T-cell (primary cell): Measurements from ENCODE around the gene REXO4. TPM values are rescaled to one million over a fixed set of nuclear protein-coding genes. Genes with fewer than 3 reads are reported as not detected.
A peak's percentile ranks its signal among the peaks of the same experiment; 100 is the strongest.

Source experiments
- ATAC-seq, 4 experiments: fragments of 200-7000 bp in 3 of 4; fragments of 150-1000 bp in 1 of 4; cut with Tn5 transposase; replicated peaks in 1 of 4; 1 replicate in 3 of 4; 2 replicates in 1 of 4; pipeline ENCODE4 v1.10.0; 2021; ENCODE audit warnings: moderate library complexity in 3 of 4, mild to moderate bottlenecking in 2 of 4, moderate number of reproducible peaks in 1 of 4
- CTCF ChIA-PET, 2 donors: fragments of 300-600 bp; sonication (Branson Sonifier 250); formaldehyde crosslinking; loops; one replicate each; lab custom pipeline; 2022; ENCODE audit warnings: antibody characterized with exemption in 2 of 2; lab: Charles Lee
- POLR2A ChIA-PET, 2 donors: fragments of 300-600 bp; sonication (Branson Sonifier 250); formaldehyde crosslinking; loops; one replicate each; lab custom pipeline; 2022; ENCODE audit warnings: antibody characterized with exemption in 2 of 2; lab: Charles Lee
- DNase-seq, 35 experiments: peaks; one replicate each; pipeline versions ENCODE4 v3.0.0 to v3.0.0-alpha.2; 2013 to 2023
- H3K27ac ChIP-seq: one replicate; pipeline ENCODE4 v1.5.1; 2013; ENCODE audit warnings: low read length
- H3K27me3 ChIP-seq, 2 experiments: replicated peaks in 1 of 2; 1 replicate in 1 of 2; 2 replicates in 1 of 2; pipeline versions ENCODE4 v1.6.1 to v1.7.0; 2013; ENCODE audit warnings: low read length in 1 of 2, mixed read lengths in 1 of 2; ENCODE audit not compliant: control insufficient read depth in 2 of 2, insufficient read depth in 2 of 2; ENCODE audit errors: extremely low read depth in 1 of 2
- H3K36me3 ChIP-seq, 2 donors: 1 replicate in 1 of 2; 2 replicates in 1 of 2; pipeline versions ENCODE4 v1.6.1 to v1.7.0; 2013; ENCODE audit warnings: low read length in 1 of 2; ENCODE audit not compliant: control insufficient read depth in 2 of 2, insufficient read depth in 1 of 2; ENCODE audit errors: extremely low read depth in 1 of 2
- H3K4me1 ChIP-seq, 2 experiments: 1 replicate in 1 of 2; 2 replicates in 1 of 2; pipeline versions ENCODE4 v1.6.1 to v1.7.0; 2013; ENCODE audit warnings: low read length in 2 of 2, mixed read lengths in 1 of 2; ENCODE audit not compliant: insufficient read depth in 2 of 2, control insufficient read depth in 1 of 2; ENCODE audit errors: extremely low read depth in 1 of 2
- H3K4me3 ChIP-seq, 2 donors: 1 replicate in 1 of 2; 2 replicates in 1 of 2; pipeline versions ENCODE4 v1.5.1 to v1.7.0; 2013; ENCODE audit warnings: mild to moderate bottlenecking in 2 of 2, low read length in 1 of 2, moderate library complexity in 1 of 2; ENCODE audit not compliant: control insufficient read depth in 1 of 2; ENCODE audit errors: extremely low read depth in 1 of 2
- H3K9me3 ChIP-seq: 2 replicates; pipeline ENCODE4 v1.7.0; 2013
- H3K27ac Mint-ChIP-seq, 2 donors: one replicate each; pipeline ENCODE4 v1.8.0; 2020 to 2021; ENCODE audit warnings: mild to moderate bottlenecking in 2 of 2, mixed read lengths in 2 of 2
- H3K27me3 Mint-ChIP-seq, 2 donors: one replicate each; pipeline ENCODE4 v1.8.0; 2021 to 2022; ENCODE audit warnings: mixed read lengths in 2 of 2
- H3K36me3 Mint-ChIP-seq: one replicate; pipeline ENCODE4 v1.8.0; 2021; ENCODE audit warnings: mixed read lengths
- H3K4me1 Mint-ChIP-seq, 3 donors: one replicate each; pipeline ENCODE4 v1.8.0; 2020 to 2022; ENCODE audit warnings: mixed read lengths in 3 of 3, mild to moderate bottlenecking in 1 of 3
- H3K4me3 Mint-ChIP-seq, 3 donors: one replicate each; pipeline ENCODE4 v1.8.0; 2020 to 2022; ENCODE audit warnings: mild to moderate bottlenecking in 3 of 3, mixed read lengths in 3 of 3, moderate library complexity in 3 of 3
- H3K9me3 Mint-ChIP-seq, 3 donors: one replicate each; pipeline ENCODE4 v1.8.0; 2020 to 2022; ENCODE audit warnings: mixed read lengths in 3 of 3
- WGBS: methylation state at CpG from one replicate; pipeline ENCODE4 v1.1.5; 2013; ENCODE audit warnings: missing lambda C conversion rate; ENCODE audit not compliant: insufficient coverage; 5-methylcytosine and 5-hydroxymethylcytosine counted together
- total RNA-seq, 35 experiments: library from RNA in 6 of 35; stranded (reverse) in 6 of 35; fragments of 120-200 nt in 1 of 35; gene quantifications; one replicate each; pipeline versions ENCODE4 v1.2.1 to v1.2.4 and lab custom pipeline; 2013 to 2026

REXO4 gene
- total RNA-seq, 5 donors from 2014 or later (not counting 1 experiment from before 2014, with no cell fraction given): 23.6 to 44.5 (median 34.9) TPM

DNA sequence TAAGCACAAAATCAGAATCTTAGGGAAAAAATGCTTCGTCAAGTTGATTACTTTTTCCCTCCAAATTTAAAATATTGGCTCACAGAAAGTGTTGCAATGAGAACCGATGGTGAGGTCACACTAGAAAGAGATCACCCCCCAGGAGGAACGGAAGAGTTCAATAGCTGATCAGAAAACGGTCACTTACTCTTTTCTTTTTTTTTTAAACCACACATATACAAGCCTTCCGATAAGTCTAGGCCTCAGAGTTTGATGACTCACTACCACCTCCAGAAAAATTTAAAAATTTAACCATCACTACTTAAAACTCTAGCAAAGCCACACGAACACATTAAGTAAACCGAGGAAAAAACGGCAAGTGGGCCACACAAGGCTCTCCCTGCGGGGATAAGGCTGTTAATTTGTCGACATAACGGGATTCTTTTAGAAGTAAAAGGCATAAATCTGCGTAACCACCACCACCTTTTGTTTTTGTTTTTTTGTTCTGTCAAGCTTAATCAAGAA, 43.1 kb downstream of the REXO4 start:
- peak in 1 of 35 experiments; percentile 57 for DNase-seq
- POLR2A ChIA-PET: no interaction called here
- peaks cover 43 to 66% of the 10 kb centered on the region in 2 experiments for H3K4me1 ChIP-seq

DNA sequence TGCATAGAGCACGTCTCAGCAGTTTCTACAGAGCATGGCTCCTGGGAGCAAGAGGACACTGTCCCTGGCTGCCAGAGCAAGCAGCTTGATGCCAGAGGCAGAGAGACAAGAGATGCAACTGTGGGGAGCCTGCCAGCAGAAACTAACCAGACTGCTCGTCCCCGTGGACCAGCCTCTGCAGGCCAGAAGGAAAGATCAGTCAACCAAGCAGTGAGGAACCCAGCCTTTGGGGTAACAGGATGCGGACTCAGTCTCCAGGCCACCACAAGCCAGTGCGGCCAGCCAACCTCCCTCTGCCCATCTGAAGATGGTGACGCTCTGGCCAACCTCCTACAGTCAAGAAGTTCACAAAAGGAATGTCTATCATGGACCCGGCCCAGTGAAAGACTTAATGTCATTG, 45.7 kb downstream of the REXO4 start:
- Histone ChIP-seq H3K36me3 (peaks cover 3 to 33% of the 10 kb centered on the region in 2 donors), H3K27me3 (no peaks in the 10 kb centered on the region), H3K4me3 (peak overlapping the region in 1 of 2 donors; percentile 55), H3K27ac (peak overlapping the region; percentile 94), H3K4me1 (peaks cover 48 to 91% of the 10 kb centered on the region in 2 experiments), H3K9me3 (no peaks in the 10 kb centered on the region)
- ChIA-PET CTCF (interaction anchor here (1.0 to 2.7 kb wide), 6 partner anchors 16 to 186 kb away, joined by 3 to 16 read pairs (median 5); partner anchors contain the start of genes MED22 (in 1 of the 2), RPL7A (in 1 of the 2), SURF1 (in 1 of the 2) and SURF2 (in 1 of the 2)), POLR2A (interaction anchor here in 1 of 2 donors (0.6 kb wide), 1 partner anchor 341 kb away, joined by 3 read pairs; the partner anchor contains the start of gene GTF3C5)
- DNase-seq (no peak), ATAC-seq (no peak)
- H3K4me1 Mint-ChIP-seq: peaks cover 70 to 76% (median 73%) of the 10 kb centered on the region in 3 donors
- peaks cover 17% of the 10 kb centered on the region for H3K36me3 Mint-ChIP-seq
- H3K4me3 Mint-ChIP-seq: peak overlapping the region; percentile 73 to 92 (median 76)
- WGBS: 41% methylated on average over 7 of the region's 7 CpGs
- H3K27ac Mint-ChIP-seq: peak overlapping the region; percentile 93 to 95
- no peaks in the 10 kb centered on the region for H3K9me3 Mint-ChIP-seq
- H3K27me3 Mint-ChIP-seq: no peaks in the 10 kb centered on the region

More for the DNA sequence above, 43.1 kb downstream of the REXO4 start:
- ATAC-seq: no peak
- WGBS: 0% methylated on average over 5 of the region's 12 CpGs
- CTCF ChIA-PET: interaction anchor here in 1 of 2 donors (0.9 to 1.5 kb wide), 2 partner anchors 23 to 27 kb away, joined by 4 to 7 read pairs; partner anchors contain the start of genes MED22 and RPL7A
- Mint-ChIP-seq H3K4me1 (peaks cover 51 to 53% (median 51%) of the 10 kb centered on the region in 3 donors), H3K27me3 (no peaks in the 10 kb centered on the region), H3K36me3 (peaks cover 9% of the 10 kb centered on the region), H3K4me3 (peak overlapping the region; percentile 91 to 97 (median 92)), H3K27ac (peak overlapping the region; percentile 93 to 97), H3K9me3 (no peaks in the 10 kb centered on the region)
- peak overlapping the region; percentile 76 to 83 for H3K4me3 ChIP-seq
- H3K27ac ChIP-seq: peak overlapping the region; percentile 77
- H3K27me3 ChIP-seq: no peaks in the 10 kb centered on the region
- no peaks in the 10 kb centered on the region for H3K9me3 ChIP-seq
- peaks cover 0 to 12% of the 10 kb centered on the region in 2 donors for H3K36me3 ChIP-seq

DNA sequence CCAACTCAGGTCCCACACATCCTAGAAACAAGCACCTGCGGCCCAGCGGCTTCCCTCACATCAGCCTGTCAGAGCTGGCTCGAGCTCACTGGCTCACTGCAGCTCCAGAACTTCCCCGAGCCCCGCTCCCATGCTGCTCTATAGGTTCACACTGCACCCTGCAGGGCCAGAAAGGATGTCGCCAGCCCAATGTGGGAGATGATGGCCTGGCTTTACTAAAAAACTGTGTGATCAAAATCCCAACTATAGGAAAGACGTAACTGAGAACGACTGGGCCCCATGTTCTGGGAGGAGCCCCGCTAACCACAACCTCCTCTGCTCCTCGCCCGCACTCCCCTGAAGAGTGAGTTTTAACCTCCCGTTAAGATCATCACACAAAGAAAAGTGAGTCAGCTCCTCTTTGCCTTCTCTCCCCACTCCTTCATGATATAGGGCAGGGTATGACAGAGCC, 46.5 kb downstream of the REXO4 start:
- CTCF ChIA-PET: interaction anchor here (0.9 to 2.7 kb wide), 14 partner anchors 10 to 185 kb away, joined by 3 to 16 read pairs (median 4); partner anchors contain the start of genes SURF1 (in 2 of the 2), SURF2 (in 2 of the 2), CACFD1 (in 1 of the 2) and MED22 (in 1 of the 2)
- H3K36me3 ChIP-seq: peaks cover 8 to 42% of the 10 kb centered on the region in 2 donors
- no peaks in the 10 kb centered on the region for H3K9me3 ChIP-seq
- ATAC-seq (peak; percentile 53 to 67 (median 54)), DNase-seq (peak; percentile 41 to 84 (median 61))
- Mint-ChIP-seq H3K27ac (peak overlapping the region; percentile 93 to 95), H3K4me3 (peak overlapping the region; percentile 73 to 92 (median 76)), H3K36me3 (peaks cover 17% of the 10 kb centered on the region), H3K27me3 (no peaks in the 10 kb centered on the region), H3K9me3 (no peaks in the 10 kb centered on the region), H3K4me1 (peaks cover 70 to 84% (median 76%) of the 10 kb centered on the region in 3 donors)
- H3K4me3 ChIP-seq: peak overlapping the region; percentile 31 to 55
- peak overlapping the region; percentile 94 for H3K27ac ChIP-seq
- no peaks in the 10 kb centered on the region for H3K27me3 ChIP-seq
- peaks cover 46 to 88% of the 10 kb centered on the region in 2 experiments for H3K4me1 ChIP-seq
- POLR2A ChIA-PET: interaction anchor here (0.6 to 1.5 kb wide), 5 partner anchors 9 to 341 kb away, joined by 3 to 9 read pairs (median 5); partner anchors contain the start of genes GTF3C5 (in 1 of the 2), MED22 (in 1 of the 2), RPL7A (in 1 of the 2) and SURF1 (in 1 of the 2)
- 4% methylated on average over 5 of the region's 12 CpGs for WGBS

DNA sequence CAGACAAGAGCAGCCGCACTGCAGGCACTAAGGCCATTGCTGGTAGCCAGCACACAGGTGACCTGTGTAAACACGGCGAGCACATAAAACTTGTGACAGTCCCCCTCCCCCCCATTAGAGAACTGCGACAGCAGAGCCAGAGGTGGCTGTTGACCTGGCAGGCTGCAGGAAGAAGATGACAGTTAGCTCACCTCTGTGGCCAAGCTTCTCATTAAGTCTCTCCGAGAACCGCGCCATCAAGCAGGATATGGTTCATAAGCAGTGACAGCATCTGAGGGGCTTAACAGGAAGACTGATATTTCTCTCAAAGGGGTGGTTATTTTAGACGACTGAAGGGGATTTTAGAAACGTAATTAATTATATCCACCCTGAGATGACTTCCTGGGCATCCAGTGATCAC, 47.1 kb downstream of the REXO4 start:
- WGBS: 8% methylated on average over 3 of the region's 9 CpGs
- Histone ChIP-seq H3K27me3 (no peaks in the 10 kb centered on the region), H3K36me3 (peaks cover 12 to 48% of the 10 kb centered on the region in 2 donors), H3K4me3 (peak overlapping the region; percentile 31 to 55), H3K4me1 (peaks cover 46 to 87% of the 10 kb centered on the region in 2 experiments), H3K9me3 (no peaks in the 10 kb centered on the region), H3K27ac (peak overlapping the region; percentile 94)
- Mint-ChIP-seq H3K9me3 (no peaks in the 10 kb centered on the region), H3K4me1 (peaks cover 70 to 90% (median 80%) of the 10 kb centered on the region in 3 donors), H3K27ac (peak overlapping the region; percentile 93 to 95), H3K4me3 (peak overlapping the region; percentile 73 to 92 (median 76)), H3K27me3 (no peaks in the 10 kb centered on the region), H3K36me3 (peaks cover 21% of the 10 kb centered on the region)
- ATAC-seq: peak; percentile 60 to 68 (median 64)
- ChIA-PET POLR2A (interaction anchor here (0.6 to 1.5 kb wide), 5 partner anchors 8 to 340 kb away, joined by 3 to 9 read pairs (median 5); partner anchors contain the start of genes GTF3C5 (in 1 of the 2), MED22 (in 1 of the 2), RPL7A (in 1 of the 2) and SURF1 (in 1 of the 2)), CTCF (interaction anchor here (0.9 to 2.7 kb wide), 14 partner anchors 10 to 184 kb away, joined by 3 to 16 read pairs (median 4); partner anchors contain the start of genes SURF1 (in 2 of the 2), SURF2 (in 2 of the 2), CACFD1 (in 1 of the 2) and MED22 (in 1 of the 2))
- DNase-seq: peak in 34 of 35 experiments; percentile 29 to 79 (median 60)

DNA sequence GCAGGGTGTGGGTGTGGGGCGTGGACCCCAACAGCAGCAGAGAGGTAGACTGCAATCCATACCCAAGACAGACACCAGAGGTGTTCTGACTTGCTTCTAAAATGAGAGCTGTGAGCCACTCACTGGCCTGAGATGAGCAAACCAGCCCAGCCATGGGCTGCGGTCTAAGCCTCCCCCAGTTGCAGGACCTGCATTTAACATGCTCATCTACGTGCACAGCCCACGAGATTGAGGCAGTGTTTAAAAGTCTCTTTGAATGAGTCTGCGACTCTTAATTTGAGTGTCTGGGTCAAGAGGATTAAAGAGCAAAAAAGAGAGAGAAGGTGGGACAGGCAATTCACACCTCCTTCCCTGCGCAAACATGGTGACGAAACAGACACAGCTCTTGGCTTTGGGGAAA, 47.9 kb downstream of the REXO4 start:
- Mint-ChIP-seq H3K36me3 (peaks cover 22% of the 10 kb centered on the region), H3K9me3 (no peaks in the 10 kb centered on the region), H3K27me3 (no peaks in the 10 kb centered on the region), H3K4me1 (peaks cover 67 to 89% (median 83%) of the 10 kb centered on the region in 3 donors), H3K27ac (peak overlapping the region; percentile 93 to 95), H3K4me3 (peak overlapping the region; percentile 73 to 92 (median 76))
- Histone ChIP-seq H3K27me3 (no peaks in the 10 kb centered on the region), H3K9me3 (no peaks in the 10 kb centered on the region), H3K4me1 (peaks cover 45 to 87% of the 10 kb centered on the region in 2 experiments), H3K36me3 (peaks cover 12 to 55% of the 10 kb centered on the region in 2 donors), H3K4me3 (no peak overlapping the region), H3K27ac (peak overlapping the region; percentile 94)
- ChIA-PET CTCF (interaction anchor here in 1 of 2 donors (0.6 to 2.3 kb wide), 3 partner anchors 11 to 766 kb away, joined by 3 to 11 read pairs (median 5); partner anchors contain the start of gene WDR5), POLR2A (interaction anchor here in 1 of 2 donors (0.6 kb wide), 1 partner anchor 18 kb away, joined by 4 read pairs; no protein-coding TSS in a partner anchor)
- peak in 1 of 35 experiments; percentile 52 for DNase-seq
- no peak for ATAC-seq
- 70% methylated on average over 4 of the region's 7 CpGs for WGBS
